Activated naive CD4-positive, alpha-beta T cell treated with anti-CD3 and anti-CD28 coated beads, Interleukin-2, amount 10 ng/mL, durations not matched to agents 7 days and 5 days (primary cell): ENCODE measurements around the gene HLA-DRA.
"Not testable (repeated sequence)": the region's sequence is repeated elsewhere in the genome, so short reads cannot be mapped to it uniquely, and the experiment has no call there.

ENCODE experiments used
- CTCF ChIA-PET: fragments of 350-600 bp; sonication (Branson Sonifier 250); formaldehyde crosslinking; loops from one replicate; lab custom pipeline; 2021; ENCODE audit warnings: antibody characterized with exemption; lab: Charles Lee
- DNase-seq: peaks from one replicate; pipeline ENCODE4 v3.0.0-alpha.2; 2020
- H3K27ac Mint-ChIP-seq: one replicate; pipeline ENCODE4 v1.8.0; 2021; ENCODE audit warnings: mild to moderate bottlenecking, moderate library complexity, mixed read lengths
- H3K27me3 Mint-ChIP-seq: one replicate; pipeline ENCODE4 v1.8.0; 2021; ENCODE audit warnings: mild to moderate bottlenecking, mixed read lengths
- H3K36me3 Mint-ChIP-seq: one replicate; pipeline ENCODE4 v1.8.0; 2021; ENCODE audit warnings: mixed read lengths
- H3K4me1 Mint-ChIP-seq: one replicate; pipeline ENCODE4 v1.8.0; 2021; ENCODE audit warnings: mixed read lengths
- H3K4me3 Mint-ChIP-seq: one replicate; pipeline ENCODE4 v1.8.0; 2021; ENCODE audit warnings: mild to moderate bottlenecking, moderate library complexity, mixed read lengths
- H3K9me3 Mint-ChIP-seq: one replicate; pipeline ENCODE4 v1.8.0; 2021; ENCODE audit warnings: mixed read lengths

The HLA-DRA gene

DNA sequence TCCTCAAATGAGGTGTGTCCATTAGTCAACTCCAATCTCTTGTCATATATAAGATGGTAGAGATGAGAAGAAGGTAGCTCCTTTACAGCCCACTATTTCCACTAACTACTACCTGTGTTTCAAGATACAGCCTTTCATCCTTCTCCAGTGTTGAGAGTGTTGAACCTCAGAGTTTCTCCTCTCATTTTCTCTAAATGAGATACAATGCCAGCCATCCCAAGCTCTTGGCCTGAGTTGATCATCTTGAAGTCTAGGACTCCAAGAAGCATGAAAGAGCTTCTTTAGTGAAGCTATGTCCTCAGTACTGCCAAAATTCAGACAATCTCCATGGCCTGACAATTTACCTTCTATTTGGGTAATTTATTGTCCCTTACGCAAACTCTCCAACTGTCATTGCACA lies 548 bp upstream of the HLA-DRA start:
- CTCF ChIA-PET, result interaction anchor here (0.8 to 1.3 kb wide), 2 partner anchors 25 to 261 kb away, joined by 3 read pairs; no protein-coding TSS in a partner anchor
- peaks cover 10% of the 10 kb centered on the region for H3K36me3 Mint-ChIP-seq
- H3K27me3 Mint-ChIP-seq, result peaks cover 19% of the 10 kb centered on the region
- no peak overlapping the region for H3K4me3 Mint-ChIP-seq
- H3K9me3 Mint-ChIP-seq, result no peaks in the 10 kb centered on the region
- no peak for DNase-seq
- H3K4me1 Mint-ChIP-seq, result peaks cover 22% of the 10 kb centered on the region
- H3K27ac Mint-ChIP-seq, result no peak overlapping the region

DNA sequence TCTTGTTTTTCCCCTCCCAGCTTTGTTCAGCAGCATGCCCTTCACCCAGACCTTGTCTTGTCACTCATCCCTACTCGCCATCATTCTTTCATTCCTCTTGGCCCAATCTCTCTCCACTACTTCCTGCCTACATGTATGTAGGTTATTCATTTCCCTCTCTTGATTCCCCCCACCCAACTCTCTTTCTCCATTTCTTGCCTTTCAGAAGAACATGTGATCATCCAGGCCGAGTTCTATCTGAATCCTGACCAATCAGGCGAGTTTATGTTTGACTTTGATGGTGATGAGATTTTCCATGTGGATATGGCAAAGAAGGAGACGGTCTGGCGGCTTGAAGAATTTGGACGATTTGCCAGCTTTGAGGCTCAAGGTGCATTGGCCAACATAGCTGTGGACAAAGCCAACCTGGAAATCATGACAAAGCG lies 2.6 kb downstream of the HLA-DRA start:
- DNase-seq, result no peak
- Mint-ChIP-seq H3K4me3 (no peak overlapping the region), H3K27ac (no peak overlapping the region), H3K9me3 (no peaks in the 10 kb centered on the region), H3K27me3 (peaks cover 20% of the 10 kb centered on the region), H3K36me3 (peaks cover 10% of the 10 kb centered on the region), H3K4me1 (peaks cover 22% of the 10 kb centered on the region)
- CTCF ChIA-PET, result no interaction called here

DNA sequence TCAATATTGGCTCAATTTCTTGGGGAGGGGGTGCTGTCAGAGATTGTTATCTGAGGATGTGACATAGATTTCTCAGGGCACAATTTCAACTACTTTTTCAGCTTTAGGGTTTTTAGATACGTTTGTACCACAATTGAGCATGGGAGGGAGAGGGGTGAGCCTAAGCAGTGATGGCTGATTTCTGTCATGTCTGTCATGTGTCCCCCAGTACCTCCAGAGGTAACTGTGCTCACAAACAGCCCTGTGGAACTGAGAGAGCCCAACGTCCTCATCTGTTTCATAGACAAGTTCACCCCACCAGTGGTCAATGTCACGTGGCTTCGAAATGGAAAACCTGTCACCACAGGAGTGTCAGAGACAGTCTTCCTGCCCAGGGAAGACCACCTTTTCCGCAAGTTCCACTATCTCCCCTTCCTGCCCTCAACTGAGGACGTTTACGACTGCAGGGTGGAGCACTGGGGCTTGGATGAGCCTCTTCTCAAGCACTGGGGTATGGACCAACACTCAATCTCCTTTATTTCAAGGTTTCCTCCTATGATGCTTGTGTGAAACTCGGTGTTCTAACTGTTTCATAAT lies 3.4 kb downstream of the HLA-DRA start:
- Mint-ChIP-seq H3K27me3 (peaks cover 20% of the 10 kb centered on the region), H3K4me3 (no peak overlapping the region), H3K36me3 (peaks cover 10% of the 10 kb centered on the region), H3K4me1 (peaks cover 22% of the 10 kb centered on the region), H3K9me3 (no peaks in the 10 kb centered on the region), H3K27ac (no peak overlapping the region)
- CTCF ChIA-PET, result interaction anchor here (0.9 kb wide), 1 partner anchor 260 kb away, joined by 3 read pairs; no protein-coding TSS in a partner anchor
- no peak for DNase-seq

DNA sequence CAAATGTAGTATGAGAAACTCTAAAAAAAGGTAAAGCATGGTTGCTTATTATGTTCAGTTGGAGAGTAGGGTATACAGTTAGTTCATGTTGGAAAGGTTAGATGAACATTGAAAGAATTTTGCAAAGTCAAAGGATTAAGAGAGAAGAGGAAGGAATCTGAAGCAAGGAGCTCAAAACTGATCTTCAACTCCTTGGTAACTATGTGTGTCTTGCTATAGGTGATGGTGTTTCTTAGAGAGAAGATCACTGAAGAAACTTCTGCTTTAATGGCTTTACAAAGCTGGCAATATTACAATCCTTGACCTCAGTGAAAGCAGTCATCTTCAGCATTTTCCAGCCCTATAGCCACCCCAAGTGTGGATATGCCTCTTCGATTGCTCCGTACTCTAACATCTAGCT lies 4.7 kb downstream of the HLA-DRA start:
- peaks cover 10% of the 10 kb centered on the region for H3K36me3 Mint-ChIP-seq
- H3K4me1 Mint-ChIP-seq, result peaks cover 16% of the 10 kb centered on the region
- no peak overlapping the region for H3K4me3 Mint-ChIP-seq
- H3K9me3 Mint-ChIP-seq, result no peaks in the 10 kb centered on the region
- DNase-seq, result no peak
- CTCF ChIA-PET, result no interaction called here
- peaks cover 31% of the 10 kb centered on the region for H3K27me3 Mint-ChIP-seq
- no peak overlapping the region for H3K27ac Mint-ChIP-seq

DNA sequence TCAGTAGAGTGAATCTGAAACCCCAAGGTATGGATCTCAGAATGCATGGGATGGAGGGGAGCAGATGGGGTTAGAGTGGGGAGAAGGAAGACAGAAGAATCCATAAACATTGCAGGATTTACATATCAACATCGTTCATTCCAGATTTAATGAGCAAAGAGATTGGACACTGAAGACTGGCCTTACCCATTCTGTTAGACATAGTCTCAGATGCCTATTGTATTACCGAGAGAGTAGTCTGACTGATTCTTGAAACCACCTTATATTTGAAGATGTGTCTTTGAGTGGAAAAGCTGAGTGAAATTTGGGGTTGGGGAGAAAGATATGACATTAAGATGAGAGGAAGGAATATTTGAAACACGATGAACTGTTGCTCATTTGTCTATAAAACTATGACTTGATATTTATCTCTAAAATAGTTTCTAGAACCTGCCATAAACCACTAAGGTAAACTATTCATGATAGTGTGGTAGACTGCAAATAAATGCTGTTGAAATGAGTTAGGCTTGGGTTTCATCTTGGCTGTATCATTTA lies 5.7 kb downstream of the HLA-DRA start:
- Mint-ChIP-seq H3K36me3 (peaks cover 10% of the 10 kb centered on the region), H3K4me3 (no peak overlapping the region), H3K9me3 (no peaks in the 10 kb centered on the region), H3K27ac (no peak overlapping the region), H3K4me1 (peaks cover 9% of the 10 kb centered on the region), H3K27me3 (peaks cover 33% of the 10 kb centered on the region)
- no peak for DNase-seq
- CTCF ChIA-PET, result no interaction called here

DNA sequence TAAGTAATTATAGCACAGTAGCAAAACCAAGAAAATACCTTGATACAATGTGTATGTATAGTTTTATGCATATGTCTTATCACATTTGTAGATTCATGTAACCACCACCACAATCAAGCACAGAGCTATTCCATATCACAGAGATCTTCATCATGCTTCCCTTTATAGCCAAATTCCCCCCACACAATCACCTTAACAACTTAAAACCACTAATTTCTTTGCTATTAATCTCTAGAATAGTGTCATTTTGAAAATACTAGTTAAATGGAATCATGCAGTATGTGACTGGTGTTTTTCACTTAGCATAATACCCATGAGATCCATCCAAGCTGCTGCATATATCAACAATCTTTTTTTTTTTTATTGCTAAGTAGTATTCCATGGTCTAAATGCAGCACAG lies 8.2 kb downstream of the HLA-DRA start:
- Mint-ChIP-seq H3K9me3 (peaks cover 6% of the 10 kb centered on the region), H3K27ac (no peak overlapping the region), H3K27me3 (peaks cover 42% of the 10 kb centered on the region), H3K4me1 (no peaks in the 10 kb centered on the region), H3K36me3 (peaks cover 8% of the 10 kb centered on the region), H3K4me3 (no peak overlapping the region)
- no peak for DNase-seq
- CTCF ChIA-PET, result no interaction called here

DNA sequence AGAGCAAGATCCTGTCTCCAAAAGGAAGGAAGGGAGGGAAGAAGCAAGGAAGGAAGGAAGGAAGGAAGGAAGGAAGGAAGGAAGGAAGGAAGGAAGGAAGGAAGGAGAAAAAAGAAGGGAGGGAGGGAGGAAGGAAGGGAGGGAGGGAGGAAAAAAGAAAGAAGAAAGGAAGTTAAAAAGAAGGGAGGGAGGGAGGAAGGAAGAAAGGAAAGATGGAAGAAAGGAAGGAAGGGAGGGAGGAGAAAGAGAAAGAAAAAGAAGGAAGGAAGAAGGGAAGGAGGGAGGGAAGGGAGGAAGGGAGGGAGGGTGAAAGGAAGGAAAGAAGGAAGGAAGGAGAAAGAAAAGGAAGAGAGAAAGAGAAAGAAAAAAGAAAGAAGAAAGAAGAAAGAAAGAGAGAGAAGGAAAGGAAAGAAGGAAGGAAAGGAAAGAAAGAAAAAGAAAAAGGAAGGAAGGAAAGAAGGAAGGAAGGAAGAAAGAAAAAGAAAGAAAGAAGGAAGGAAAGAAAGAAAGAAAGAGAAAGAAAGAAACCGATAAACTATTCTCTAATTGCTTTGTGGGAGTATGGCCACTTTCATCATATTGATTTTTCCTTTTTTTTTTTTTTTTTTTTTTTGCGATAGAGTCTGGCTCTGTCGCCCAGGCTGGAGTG lies 9.5 kb downstream of the HLA-DRA start:
- CTCF ChIA-PET, result no interaction called here
- Mint-ChIP-seq H3K27me3 (peaks cover 54% of the 10 kb centered on the region), H3K9me3 (peaks cover 6% of the 10 kb centered on the region), H3K36me3 (peaks cover 2% of the 10 kb centered on the region), H3K4me3 (no peak overlapping the region), H3K27ac (no peak overlapping the region), H3K4me1 (no peaks in the 10 kb centered on the region)
- DNase-seq, result no peak

DNA sequence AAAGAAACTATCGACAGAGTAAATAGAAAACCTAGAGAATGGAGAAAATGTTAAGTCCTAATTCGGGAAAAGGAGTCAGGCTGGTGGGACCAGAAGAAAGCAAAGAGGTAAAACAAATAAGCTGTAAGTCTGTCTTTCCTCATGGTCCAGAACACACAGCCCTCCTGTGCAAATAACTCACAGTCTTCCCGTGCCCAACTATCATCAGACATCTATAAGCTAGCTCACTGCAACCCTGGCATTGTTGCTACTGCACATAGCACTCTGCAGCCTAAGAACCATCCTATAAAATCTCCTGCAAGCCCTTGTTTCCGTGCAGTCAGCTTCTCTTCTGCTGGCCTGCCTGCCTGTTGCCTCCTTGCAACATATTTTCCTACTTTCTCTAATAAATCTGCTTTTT lies 17.4 kb downstream of the HLA-DRA start:
- peaks cover 8% of the 10 kb centered on the region for H3K9me3 Mint-ChIP-seq
- H3K27me3 Mint-ChIP-seq, result peaks cover 57% of the 10 kb centered on the region
- peaks cover 2% of the 10 kb centered on the region for H3K36me3 Mint-ChIP-seq
- no peak for DNase-seq
- no peak overlapping the region for H3K27ac Mint-ChIP-seq
- peaks cover 3% of the 10 kb centered on the region for H3K4me1 Mint-ChIP-seq
- CTCF ChIA-PET, result no interaction called here
- H3K4me3 Mint-ChIP-seq, result no peak overlapping the region

DNA sequence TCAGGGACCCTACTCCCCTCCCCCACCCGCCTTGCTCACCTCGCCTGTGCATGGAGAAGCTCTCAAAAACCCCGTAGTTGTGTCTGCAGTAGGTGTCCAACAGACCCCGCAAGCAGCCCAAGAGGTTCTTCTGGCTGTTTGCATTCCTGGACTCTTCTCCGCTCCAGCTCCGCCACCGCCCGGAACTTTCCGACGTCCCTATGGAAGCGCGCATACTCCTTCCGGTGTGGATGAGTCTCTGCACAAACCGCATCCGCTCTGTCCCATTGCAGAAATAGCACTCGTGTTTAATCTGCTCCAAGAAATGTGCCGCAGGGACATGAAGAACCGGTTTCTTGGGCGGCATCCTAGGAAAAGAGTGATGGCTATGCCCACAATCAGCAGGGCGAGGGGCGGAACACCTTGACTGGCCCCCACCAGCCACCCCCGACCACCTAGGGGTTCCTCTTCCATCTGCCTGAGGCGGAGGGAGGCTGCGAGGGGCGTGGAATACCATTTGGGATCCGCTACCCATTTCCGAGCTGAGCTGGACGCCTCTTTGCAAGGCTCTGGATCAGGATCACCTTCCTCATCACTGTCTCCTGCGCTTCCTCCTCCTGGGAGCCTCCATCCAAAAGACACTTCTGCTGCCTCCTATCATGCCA lies 20.2 kb downstream of the HLA-DRA start:
- Mint-ChIP-seq H3K4me1 (peaks cover 3% of the 10 kb centered on the region), H3K27me3 (peaks cover 51% of the 10 kb centered on the region), H3K9me3 (no peaks in the 10 kb centered on the region), H3K36me3 (no peaks in the 10 kb centered on the region), H3K27ac (no peak overlapping the region), H3K4me3 (no peak overlapping the region)
- no peak for DNase-seq
- CTCF ChIA-PET, result no interaction called here

DNA sequence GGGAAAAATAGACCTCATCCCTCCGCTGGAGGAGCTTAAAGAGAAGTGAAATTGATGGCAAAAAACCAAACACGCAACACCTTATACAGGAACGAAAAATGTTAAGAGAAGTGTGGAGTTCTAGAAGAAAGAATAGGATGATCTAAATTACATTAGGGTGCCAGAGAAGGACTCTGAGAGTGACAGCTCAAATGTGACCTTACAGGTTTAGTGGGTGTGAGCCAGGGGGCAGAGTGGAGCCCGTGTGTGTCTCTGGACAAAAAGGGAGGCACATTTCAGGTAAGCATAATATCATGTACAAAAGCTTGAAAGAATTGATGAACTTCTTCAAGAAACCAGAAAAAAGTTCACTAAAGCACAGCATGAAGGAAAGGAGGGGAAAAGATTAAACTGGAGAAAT lies 20.8 kb downstream of the HLA-DRA start:
- no peak overlapping the region for H3K27ac Mint-ChIP-seq
- peaks cover 54% of the 10 kb centered on the region for H3K27me3 Mint-ChIP-seq
- H3K4me1 Mint-ChIP-seq, result peaks cover 3% of the 10 kb centered on the region
- no peak for DNase-seq
- H3K9me3 Mint-ChIP-seq, result no peaks in the 10 kb centered on the region
- H3K36me3 Mint-ChIP-seq, result no peaks in the 10 kb centered on the region
- H3K4me3 Mint-ChIP-seq, result no peak overlapping the region
- CTCF ChIA-PET, result no interaction called here

DNA sequence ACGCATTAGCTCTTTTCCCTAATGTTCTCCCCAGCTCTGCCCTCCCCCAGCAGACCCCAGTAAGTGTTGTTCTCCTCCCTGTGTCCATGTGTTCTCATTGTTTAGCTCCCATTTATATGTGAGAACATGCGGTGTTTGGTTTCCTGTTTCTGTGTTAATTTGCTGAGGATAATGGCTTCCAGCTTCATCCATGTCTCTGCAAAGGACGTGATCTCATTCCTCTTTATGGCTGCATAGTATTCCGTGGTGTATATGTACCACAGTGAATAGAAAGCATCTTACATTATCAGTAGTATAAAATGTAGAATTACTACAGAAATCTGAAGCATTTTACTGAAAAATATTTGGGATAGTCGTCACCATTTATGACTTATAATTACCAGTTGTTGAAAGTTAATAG lies 21.8 kb downstream of the HLA-DRA start:
- H3K27me3 Mint-ChIP-seq, result peaks cover 56% of the 10 kb centered on the region
- no peaks in the 10 kb centered on the region for H3K36me3 Mint-ChIP-seq
- DNase-seq, result no peak
- no peak overlapping the region for H3K27ac Mint-ChIP-seq
- H3K4me3 Mint-ChIP-seq, result no peak overlapping the region
- H3K4me1 Mint-ChIP-seq, result peaks cover 3% of the 10 kb centered on the region
- peaks cover under 1% of the 10 kb centered on the region for H3K9me3 Mint-ChIP-seq
- CTCF ChIA-PET, result no interaction called here

DNA sequence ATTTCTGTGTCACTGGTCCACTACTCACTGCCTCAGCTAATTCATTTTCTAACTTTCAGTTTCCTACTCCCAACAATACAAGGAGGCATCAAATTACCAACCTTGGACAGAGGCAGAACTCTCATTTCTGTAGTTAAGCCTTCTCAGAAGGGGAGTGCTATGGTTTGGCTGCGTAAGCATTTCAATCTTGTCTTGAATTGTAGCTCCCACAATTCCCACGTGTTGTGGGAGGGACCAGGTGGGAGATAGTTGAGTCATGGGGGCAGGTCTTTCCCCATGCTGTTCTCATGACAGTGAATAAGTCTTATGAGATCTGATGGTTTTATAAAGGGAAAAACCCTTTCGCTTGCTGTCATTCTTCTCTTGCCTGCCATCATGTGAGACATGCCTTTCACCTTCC lies 22.9 kb downstream of the HLA-DRA start:
- H3K9me3 Mint-ChIP-seq, result peaks cover 2% of the 10 kb centered on the region
- CTCF ChIA-PET, result no interaction called here
- peaks cover 3% of the 10 kb centered on the region for H3K4me1 Mint-ChIP-seq
- H3K36me3 Mint-ChIP-seq, result no peaks in the 10 kb centered on the region
- H3K4me3 Mint-ChIP-seq, result no peak overlapping the region
- H3K27ac Mint-ChIP-seq, result no peak overlapping the region
- DNase-seq, result no peak
- peaks cover 51% of the 10 kb centered on the region for H3K27me3 Mint-ChIP-seq

DNA sequence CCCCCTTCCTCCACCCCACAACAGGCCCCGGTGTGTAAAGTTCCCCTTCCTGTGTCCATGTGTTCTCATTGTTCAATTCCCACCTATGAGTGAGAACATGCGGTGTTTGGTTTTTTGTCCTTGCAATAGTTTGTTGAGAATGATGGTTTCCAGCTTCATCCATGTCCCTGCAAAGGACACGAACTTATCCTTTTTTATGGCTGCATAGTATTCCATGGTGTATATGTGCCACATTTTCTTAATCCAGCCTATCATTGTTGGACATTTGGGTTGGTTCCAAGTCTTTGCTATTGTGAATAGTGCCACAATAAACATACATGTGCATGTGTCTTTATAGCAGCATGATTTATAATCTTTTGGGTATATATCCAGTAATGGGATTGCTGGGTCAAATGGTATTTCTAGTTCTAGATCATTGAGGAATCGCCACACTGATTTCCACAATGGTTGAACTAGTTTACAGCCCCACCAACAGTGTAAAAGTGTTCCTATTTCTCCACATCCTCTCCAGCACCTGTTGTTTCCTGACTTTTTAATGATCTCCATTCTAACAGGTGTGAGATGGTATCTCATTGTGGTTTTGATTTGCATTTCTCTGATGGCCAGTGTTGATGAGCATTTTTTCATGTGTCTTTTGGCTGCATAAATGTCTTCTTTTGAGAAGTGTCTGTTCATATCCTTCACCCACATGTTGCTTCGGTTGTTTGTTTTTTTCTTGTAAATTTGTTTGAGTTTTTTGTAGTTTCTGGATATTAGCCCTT lies 28.2 kb downstream of the HLA-DRA start:
- H3K27ac Mint-ChIP-seq, CTCF ChIA-PET, H3K4me3 Mint-ChIP-seq, DNase-seq, H3K36me3 Mint-ChIP-seq, H3K4me1 Mint-ChIP-seq, H3K9me3 Mint-ChIP-seq: not testable (repeated sequence)
- peaks cover 21% of the 10 kb centered on the region for H3K27me3 Mint-ChIP-seq

DNA sequence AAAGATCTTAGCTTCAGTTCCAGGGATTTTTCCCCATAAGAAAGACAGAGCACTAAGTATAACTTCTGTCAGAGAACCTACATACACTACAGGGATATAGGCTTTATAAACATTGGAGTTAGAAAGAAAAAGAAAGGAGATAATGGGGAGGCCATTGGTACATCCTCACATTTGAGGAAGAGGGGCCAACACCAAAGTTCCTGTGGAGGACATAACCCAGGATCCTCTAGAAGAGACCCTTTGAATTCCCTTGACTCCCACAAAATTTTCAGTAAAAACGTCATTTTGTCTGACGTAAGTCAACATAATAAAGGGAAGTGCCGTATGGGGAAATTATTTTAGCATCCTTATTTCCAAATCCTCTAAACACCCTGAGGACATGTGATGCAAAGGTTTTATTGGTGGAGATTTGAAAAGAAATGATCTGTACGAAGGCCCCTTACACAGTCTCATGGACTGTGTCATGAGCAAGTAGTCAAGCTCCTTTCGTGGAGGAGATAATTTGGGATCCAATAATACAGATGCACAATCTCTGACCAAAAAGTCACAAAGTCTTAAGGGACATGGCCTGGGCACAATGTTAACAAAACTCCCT lies 33.2 kb downstream of the HLA-DRA start:
- no peaks in the 10 kb centered on the region for H3K36me3 Mint-ChIP-seq
- H3K4me1 Mint-ChIP-seq, result peaks cover 3% of the 10 kb centered on the region
- peaks cover 16% of the 10 kb centered on the region for H3K27me3 Mint-ChIP-seq
- CTCF ChIA-PET, result interaction anchor here (0.7 kb wide), 1 partner anchor 116 kb away, joined by 3 read pairs; no protein-coding TSS in a partner anchor
- no peaks in the 10 kb centered on the region for H3K9me3 Mint-ChIP-seq
- DNase-seq, result no peak
- H3K27ac Mint-ChIP-seq, result no peak overlapping the region
- H3K4me3 Mint-ChIP-seq, result no peak overlapping the region
